Measurements from ENCODE around the gene MB. TPM values are rescaled to one million over a fixed set of nuclear protein-coding genes. Genes with fewer than 3 reads are reported as not detected.

MB gene
- polyA plus RNA-seq, 1 donor (not counting 4 experiments of a cell fraction or from before 2014, with no cell fraction given): not detected

- Histone ChIP-seq H3K4me3 (ENCODE audit: control insufficient read depth in 2 of 3, extremely low read depth in 1 of 3, insufficient read depth in 2 of 3, low read depth in 1 of 3, low read length in 3 of 3) (no peak overlapping the region), H4K20me1 (ENCODE audit: control insufficient read depth, extremely low read depth, insufficient read depth, low read length) (no peaks in the 10 kb centered on the region), H3K36me3 (ENCODE audit: control insufficient read depth in 2 of 2, extremely low read depth in 1 of 2, insufficient read depth in 2 of 2, low read length in 2 of 2) (no peaks in the 10 kb centered on the region), H3K4me2 (ENCODE audit: control insufficient read depth, extremely low read depth, insufficient read depth, low read depth, low read length) (no peak overlapping the region), H3K9me1 (ENCODE audit: control insufficient read depth, extremely low read depth, insufficient read depth, low read length) (no peaks in the 10 kb centered on the region), H3K79me2 (ENCODE audit: control insufficient read depth, insufficient read depth, low read length) (no peaks in the 10 kb centered on the region), H3K9ac (ENCODE audit: control insufficient read depth, extremely low read depth, insufficient read depth, low read length) (no peak overlapping the region), H3K4me1 (ENCODE audit: control insufficient read depth, extremely low read depth, insufficient read depth, low read length) (peaks cover 12% of the 10 kb centered on the region), H3K27me3 (ENCODE audit: control insufficient read depth, extremely low read depth, insufficient read depth, low read length) (no peaks in the 10 kb centered on the region), H3K9me3 (ENCODE audit: control insufficient read depth, low read depth, low read length) (no peaks in the 10 kb centered on the region), H3K27ac (ENCODE audit: control insufficient read depth, insufficient read depth, low read length) (no peak overlapping the region), H2AFZ (ENCODE audit: control insufficient read depth, low read length) (no peak overlapping the region)
- dilution Hi-C loops (cut with MboI; ENCODE audit: extremely low pct_ligation_motif_present, low sequenced_read_pairs): no loop called here
- TF ChIP-seq CTCF (optimal IDR thresholded peaks at IDR 0.05 in 1 of 3, IDR thresholded peaks at IDR 0.05 in 1 of 3, conservative IDR thresholded peaks at IDR 0.05 in 1 of 3; ENCODE audit: extremely low read depth in 1 of 3, insufficient read depth in 2 of 3, low read length in 3 of 3) (no peak), EZH2 (IDR thresholded peaks at IDR 0.05; ENCODE audit: low read length) (no peak)
- FAIRE-seq (no peak), DNase-seq (ENCODE audit: low read depth, low spot score) (no peak)
These were observed 24.6 kb downstream of the MB start for GRCh38 chr22:35592418-35592967.

- H3K4me2 ChIP-seq (ENCODE audit: control insufficient read depth, extremely low read depth, insufficient read depth, low read depth, low read length): no peak overlapping the region
- no peak overlapping the region for H3K4me3 ChIP-seq (ENCODE audit: control insufficient read depth in 2 of 3, extremely low read depth in 1 of 3, insufficient read depth in 2 of 3, low read depth in 1 of 3, low read length in 3 of 3)
- H3K4me1 ChIP-seq (ENCODE audit: control insufficient read depth, extremely low read depth, insufficient read depth, low read length): peaks cover 12% of the 10 kb centered on the region
- H4K20me1 ChIP-seq (ENCODE audit: control insufficient read depth, extremely low read depth, insufficient read depth, low read length): no peaks in the 10 kb centered on the region
- FAIRE-seq (no peak), DNase-seq (ENCODE audit: low read depth, low spot score) (no peak)
- no peak overlapping the region for H3K27ac ChIP-seq (ENCODE audit: control insufficient read depth, insufficient read depth, low read length)
- dilution Hi-C loops (cut with MboI; ENCODE audit: extremely low pct_ligation_motif_present, low sequenced_read_pairs): no loop called here
- TF ChIP-seq CTCF (optimal IDR thresholded peaks at IDR 0.05 in 1 of 3, IDR thresholded peaks at IDR 0.05 in 1 of 3, conservative IDR thresholded peaks at IDR 0.05 in 1 of 3; ENCODE audit: extremely low read depth in 1 of 3, insufficient read depth in 2 of 3, low read length in 3 of 3): no peak
- no peaks in the 10 kb centered on the region for H3K9me3 ChIP-seq (ENCODE audit: control insufficient read depth, low read depth, low read length)
- no peak overlapping the region for H3K9ac ChIP-seq (ENCODE audit: control insufficient read depth, extremely low read depth, insufficient read depth, low read length)
- no peaks in the 10 kb centered on the region for H3K9me1 ChIP-seq (ENCODE audit: control insufficient read depth, extremely low read depth, insufficient read depth, low read length)
- no peak overlapping the region for H2AFZ ChIP-seq (ENCODE audit: control insufficient read depth, low read length)
- no peaks in the 10 kb centered on the region for H3K36me3 ChIP-seq (ENCODE audit: control insufficient read depth in 2 of 2, extremely low read depth in 1 of 2, insufficient read depth in 2 of 2, low read length in 2 of 2)
- H3K79me2 ChIP-seq (ENCODE audit: control insufficient read depth, insufficient read depth, low read length): no peaks in the 10 kb centered on the region
- H3K27me3 ChIP-seq (ENCODE audit: control insufficient read depth, extremely low read depth, insufficient read depth, low read length): no peaks in the 10 kb centered on the region
These were observed 25.3 kb downstream of the MB start for GRCh38 chr22:35591714-35592417.

All from keratinocyte (primary cell).